Measurements from ENCODE around the gene RAPGEF3.
A peak's percentile ranks its signal among the peaks of the same experiment; 100 is the strongest.

GRCh38 chr12:47778881-47779280, 20.2 kb upstream of the RAPGEF3 start:
- TF ChIP-seq CTCF (IDR thresholded peaks at IDR 0.05) (no peak), POLR2A (IDR thresholded peaks at IDR 0.05) (no peak), POLR2AphosphoS5 (IDR thresholded peaks at IDR 0.05) (peak in 1 of 3 donors; percentile 21)

All from breast epithelium (tissue), 3 donors.